SH-SY5Y (cell line): ENCODE measurements around the gene KMO.

Experiments used
- GATA2 ChIP-seq: IDR thresholded peaks from 2 replicates; pipeline ENCODE4 v1.6.1; 2011; ENCODE audit warnings: mild to moderate bottlenecking, low read depth, low read length
- GATA3 ChIP-seq: IDR thresholded peaks from 2 replicates; pipeline ENCODE4 v1.6.1; 2011; ENCODE audit warnings: low read depth, mild to moderate bottlenecking, low read length, moderate library complexity

GRCh38 chr1:241551759-241552638 is 19.8 kb downstream of the KMO start:
- TF ChIP-seq GATA2 = no peak
- no peak for TF ChIP-seq GATA3
